WTC11 (cell line): ENCODE data around the gene PPP1R10. TPM values are rescaled to one million over a fixed set of nuclear protein-coding genes. Genes with fewer than 3 reads are reported as not detected.

ENCODE experiments used
- CREB1 ChIP-seq: sonication (generic); formaldehyde crosslinking; IDR thresholded peaks from 2 replicates; pipeline ENCODE4 v1.8.0; 2023; ENCODE audit warnings: mild to moderate bottlenecking, missing genetic modification reagents
- ELF4 ChIP-seq: sonication (generic); formaldehyde crosslinking; IDR thresholded peaks from 2 replicates; pipeline ENCODE4 v1.8.1; 2022; ENCODE audit warnings: low read depth, mild to moderate bottlenecking, moderate library complexity, missing genetic modification reagents
- EMX1 ChIP-seq: fragments of 250-450 bp; sonication (Bioruptor Pico); IDR thresholded peaks from 2 replicates; pipeline ENCODE4 v1.8.0; 2021; ENCODE audit warnings: mild to moderate bottlenecking
- ESRRA ChIP-seq: sonication (generic); formaldehyde crosslinking; IDR thresholded peaks from 2 replicates; pipeline ENCODE4 v1.8.1; 2022; ENCODE audit warnings: mild to moderate bottlenecking, missing genetic modification reagents, borderline replicate concordance
- GTF2I ChIP-seq: fragments of 250-450 bp; sonication (Bioruptor Pico); conservative IDR thresholded peaks from 2 replicates; pipeline ENCODE4 v1.4.0; 2021; ENCODE audit warnings: mild to moderate bottlenecking
- NFE2L1 ChIP-seq: sonication (generic); formaldehyde crosslinking; IDR thresholded peaks from 2 replicates; pipeline ENCODE4 v1.8.1; 2023; ENCODE audit warnings: missing genetic modification reagents
- RELA ChIP-seq: sonication (generic); formaldehyde crosslinking; IDR thresholded peaks from 2 replicates; pipeline ENCODE4 v1.8.1; 2022; ENCODE audit warnings: missing genetic modification reagents, mild to moderate bottlenecking, borderline replicate concordance
- SOX15 ChIP-seq: fragments of 250-450 bp; sonication (Bioruptor Pico); IDR thresholded peaks from 2 replicates; pipeline ENCODE4 v1.9.0; 2021; ENCODE audit warnings: mild to moderate bottlenecking
- TEAD1 ChIP-seq: sonication (generic); formaldehyde crosslinking; IDR thresholded peaks from 2 replicates; pipeline ENCODE4 v1.8.0; 2022; ENCODE audit warnings: mild to moderate bottlenecking, missing genetic modification reagents
- ZNF263 ChIP-seq: sonication (generic); formaldehyde crosslinking; IDR thresholded peaks from 2 replicates; pipeline ENCODE4 v1.8.1; 2022; ENCODE audit warnings: low read depth, mild to moderate bottlenecking, moderate library complexity, missing genetic modification reagents
- ZNF317 ChIP-seq: sonication (generic); formaldehyde crosslinking; IDR thresholded peaks from 2 replicates; pipeline ENCODE4 v1.8.1; 2023; ENCODE audit warnings: low read depth, mild to moderate bottlenecking, moderate library complexity, missing genetic modification reagents, borderline replicate concordance
- ZNF396 ChIP-seq: fragments of 250-450 bp; sonication (Bioruptor Pico); IDR thresholded peaks from 2 replicates; pipeline ENCODE4 v1.8.0; 2021; ENCODE audit warnings: mild to moderate bottlenecking, moderate library complexity, borderline replicate concordance
- ZNF416 ChIP-seq: fragments of 250-450 bp; sonication (Bioruptor Pico); IDR thresholded peaks from 2 replicates; pipeline ENCODE4 v1.9.0; 2021; ENCODE audit warnings: mild to moderate bottlenecking, inconsistent platforms
- ZNF423 ChIP-seq: fragments of 250-450 bp; sonication (Bioruptor Pico); IDR thresholded peaks from 2 replicates; pipeline ENCODE4 v2.1.2; 2022; ENCODE audit warnings: mild to moderate bottlenecking, moderate library complexity
- total RNA-seq: library from RNA; stranded (reverse); gene quantifications from 3 replicates; pipeline ENCODE4 v1.2.3, GENCODE V29; 2021
- TF ChIP-seq, protein P1 (sequence below): sonication (generic); formaldehyde crosslinking; IDR thresholded peaks from 2 replicates; pipeline ENCODE4 v1.8.0; 2022; ENCODE audit warnings: mild to moderate bottlenecking, missing genetic modification reagents
- TF ChIP-seq, protein P2 (sequence below): fragments of 250-450 bp; sonication (Bioruptor Pico); conservative IDR thresholded peaks from 2 replicates; pipeline ENCODE4 v1.9.0; 2021; ENCODE audit warnings: mild to moderate bottlenecking
- TF ChIP-seq, protein P3 (sequence below): sonication (generic); formaldehyde crosslinking; IDR thresholded peaks from 2 replicates; pipeline ENCODE4 v1.8.1; 2022; ENCODE audit warnings: mild to moderate bottlenecking, moderate library complexity, missing genetic modification reagents
- TF ChIP-seq, protein P4 (sequence below): sonication (generic); formaldehyde crosslinking; conservative IDR thresholded peaks from 2 replicates; pipeline ENCODE4 v1.8.1; 2022; ENCODE audit warnings: mild to moderate bottlenecking, missing genetic modification reagents
- TF ChIP-seq, protein P5 (sequence below): fragments of 250-450 bp; sonication (Bioruptor Pico); IDR thresholded peaks from 2 replicates; pipeline ENCODE4 v1.8.0; 2021; ENCODE audit warnings: mild to moderate bottlenecking
- TF ChIP-seq, protein P6 (sequence below): sonication (generic); formaldehyde crosslinking; IDR thresholded peaks from 2 replicates; pipeline ENCODE4 v1.8.1; 2023; ENCODE audit warnings: mild to moderate bottlenecking, missing genetic modification reagents, borderline replicate concordance
- TF ChIP-seq, protein P7 (sequence below): sonication (generic); formaldehyde crosslinking; IDR thresholded peaks from 2 replicates; pipeline ENCODE4 v1.8.1; 2022; ENCODE audit warnings: missing genetic modification reagents, borderline replicate concordance
- TF ChIP-seq, protein P8 (sequence below): sonication (generic); formaldehyde crosslinking; conservative IDR thresholded peaks from 2 replicates; pipeline ENCODE4 v1.8.1; 2023; ENCODE audit warnings: mild to moderate bottlenecking, low read depth, missing genetic modification reagents, moderate library complexity

The PPP1R10 gene
- total RNA-seq, 1 experiment from 2014 or later, result 83.1 TPM

DNA sequence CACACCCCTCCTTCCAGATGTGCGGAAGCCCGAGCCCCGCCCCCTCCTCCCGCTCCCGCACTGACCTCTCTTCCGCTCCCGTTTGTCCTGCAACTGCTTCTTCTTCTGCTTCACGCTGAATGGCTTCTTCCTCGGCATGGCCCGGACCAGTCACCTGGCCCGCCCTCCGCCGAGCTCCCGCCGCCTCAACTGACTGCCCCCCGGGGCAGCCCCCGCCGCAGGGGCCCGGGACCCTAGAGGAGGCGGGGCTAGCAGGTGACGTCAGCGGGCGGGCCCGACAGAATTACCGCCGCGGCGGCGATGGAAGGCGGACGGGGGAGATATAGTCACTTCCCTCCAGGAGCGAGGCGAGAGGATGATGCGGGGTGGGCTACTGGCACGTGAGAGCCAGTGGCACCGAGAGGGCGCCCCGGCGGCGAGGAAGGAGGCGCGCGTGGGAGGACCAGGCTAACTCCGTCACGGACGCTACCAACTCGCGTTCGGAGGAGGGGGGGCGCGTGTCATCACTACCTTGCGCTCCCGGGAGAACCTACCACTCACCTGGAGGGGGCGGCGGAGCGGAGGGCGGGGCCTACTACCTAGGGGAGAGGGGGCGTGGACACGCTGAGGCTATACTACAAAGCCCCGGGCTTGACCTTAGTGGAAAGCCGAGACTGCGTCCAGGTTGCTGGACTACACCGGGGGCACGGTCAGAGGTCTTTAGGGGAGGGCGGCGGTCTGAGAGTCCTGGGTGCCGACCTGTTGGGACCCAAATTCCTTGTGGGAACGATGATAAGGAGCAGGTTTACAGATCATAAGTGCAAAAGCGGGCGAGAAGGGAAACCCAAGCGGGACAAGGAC, 60.8 kb downstream of the PPP1R10 start, which contains the start of gene GNL1 (continued):
- TF ChIP-seq, protein P1, sequence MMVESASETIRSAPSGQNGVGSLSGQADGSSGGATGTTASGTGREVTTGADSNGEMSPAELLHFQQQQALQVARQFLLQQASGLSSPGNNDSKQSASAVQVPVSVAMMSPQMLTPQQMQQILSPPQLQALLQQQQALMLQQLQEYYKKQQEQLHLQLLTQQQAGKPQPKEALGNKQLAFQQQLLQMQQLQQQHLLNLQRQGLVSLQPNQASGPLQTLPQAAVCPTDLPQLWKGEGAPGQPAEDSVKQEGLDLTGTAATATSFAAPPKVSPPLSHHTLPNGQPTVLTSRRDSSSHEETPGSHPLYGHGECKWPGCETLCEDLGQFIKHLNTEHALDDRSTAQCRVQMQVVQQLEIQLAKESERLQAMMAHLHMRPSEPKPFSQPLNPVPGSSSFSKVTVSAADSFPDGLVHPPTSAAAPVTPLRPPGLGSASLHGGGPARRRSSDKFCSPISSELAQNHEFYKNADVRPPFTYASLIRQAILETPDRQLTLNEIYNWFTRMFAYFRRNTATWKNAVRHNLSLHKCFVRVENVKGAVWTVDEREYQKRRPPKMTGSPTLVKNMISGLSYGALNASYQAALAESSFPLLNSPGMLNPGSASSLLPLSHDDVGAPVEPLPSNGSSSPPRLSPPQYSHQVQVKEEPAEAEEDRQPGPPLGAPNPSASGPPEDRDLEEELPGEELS (CRISPR knock-in tag), result 0 out of 2 replicates have a peak, but pooled peaks have one; percentile 45
- no peak for TF ChIP-seq CREB1
- TF ChIP-seq ZNF416 (CRISPR knock-in tag), result no peak
- TF ChIP-seq ZNF317, result no peak
- no peak for TF ChIP-seq RELA (CRISPR knock-in tag)
- TF ChIP-seq ZNF396 (CRISPR knock-in tag), result no peak
- TF ChIP-seq ELF4, result no peak
- TF ChIP-seq, protein P2, sequence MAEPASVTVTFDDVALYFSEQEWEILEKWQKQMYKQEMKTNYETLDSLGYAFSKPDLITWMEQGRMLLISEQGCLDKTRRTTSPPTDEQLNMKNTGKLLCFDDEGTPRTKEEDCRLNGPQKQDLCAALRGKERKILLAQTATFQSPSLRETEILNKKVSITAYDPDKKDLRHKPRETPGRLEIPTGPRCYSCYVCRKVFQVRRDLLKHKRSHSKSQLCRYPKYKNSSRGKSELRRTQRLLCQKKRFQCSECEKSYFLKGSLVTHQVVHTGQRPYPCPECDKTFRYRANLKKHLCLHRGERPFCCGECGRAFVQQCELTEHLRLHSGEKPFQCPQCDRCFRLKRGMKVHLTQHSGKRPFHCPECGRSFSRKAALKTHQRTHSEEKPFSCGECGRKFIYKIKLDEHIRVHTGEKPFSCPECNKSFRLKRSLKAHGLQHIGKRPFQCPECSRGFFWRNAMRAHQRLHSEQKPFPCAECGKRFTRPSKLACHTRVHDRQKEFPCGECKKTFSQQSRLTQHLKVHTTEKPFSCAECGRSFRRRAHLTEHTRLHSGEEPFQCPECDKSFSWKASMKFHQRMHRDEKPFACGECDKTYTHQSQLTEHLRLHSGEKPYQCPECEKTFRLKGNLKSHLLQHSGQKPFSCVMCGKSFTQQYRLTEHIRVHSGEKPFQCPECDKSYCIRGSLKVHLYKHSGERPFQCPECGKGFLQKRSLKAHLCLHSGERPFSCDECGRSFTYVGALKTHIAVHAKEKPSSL (CRISPR knock-in tag), result no peak
- TF ChIP-seq, protein P3, sequence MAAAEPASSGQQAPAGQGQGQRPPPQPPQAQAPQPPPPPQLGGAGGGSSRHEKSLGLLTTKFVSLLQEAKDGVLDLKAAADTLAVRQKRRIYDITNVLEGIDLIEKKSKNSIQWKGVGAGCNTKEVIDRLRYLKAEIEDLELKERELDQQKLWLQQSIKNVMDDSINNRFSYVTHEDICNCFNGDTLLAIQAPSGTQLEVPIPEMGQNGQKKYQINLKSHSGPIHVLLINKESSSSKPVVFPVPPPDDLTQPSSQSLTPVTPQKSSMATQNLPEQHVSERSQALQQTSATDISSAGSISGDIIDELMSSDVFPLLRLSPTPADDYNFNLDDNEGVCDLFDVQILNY, result 0 out of 2 replicates have a peak, but pooled peaks have one; percentile 44
- TF ChIP-seq, protein P4, sequence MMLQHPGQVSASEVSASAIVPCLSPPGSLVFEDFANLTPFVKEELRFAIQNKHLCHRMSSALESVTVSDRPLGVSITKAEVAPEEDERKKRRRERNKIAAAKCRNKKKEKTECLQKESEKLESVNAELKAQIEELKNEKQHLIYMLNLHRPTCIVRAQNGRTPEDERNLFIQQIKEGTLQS (CRISPR knock-in tag), result peak; percentile 51; the same call in 1 of the 2 replicates
- TF ChIP-seq, protein P5, sequence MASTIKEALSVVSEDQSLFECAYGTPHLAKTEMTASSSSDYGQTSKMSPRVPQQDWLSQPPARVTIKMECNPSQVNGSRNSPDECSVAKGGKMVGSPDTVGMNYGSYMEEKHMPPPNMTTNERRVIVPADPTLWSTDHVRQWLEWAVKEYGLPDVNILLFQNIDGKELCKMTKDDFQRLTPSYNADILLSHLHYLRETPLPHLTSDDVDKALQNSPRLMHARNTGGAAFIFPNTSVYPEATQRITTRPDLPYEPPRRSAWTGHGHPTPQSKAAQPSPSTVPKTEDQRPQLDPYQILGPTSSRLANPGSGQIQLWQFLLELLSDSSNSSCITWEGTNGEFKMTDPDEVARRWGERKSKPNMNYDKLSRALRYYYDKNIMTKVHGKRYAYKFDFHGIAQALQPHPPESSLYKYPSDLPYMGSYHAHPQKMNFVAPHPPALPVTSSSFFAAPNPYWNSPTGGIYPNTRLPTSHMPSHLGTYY (CRISPR knock-in tag), result no peak
- no peak for TF ChIP-seq ZNF263 (CRISPR knock-in tag)
- TF ChIP-seq, protein P6, sequence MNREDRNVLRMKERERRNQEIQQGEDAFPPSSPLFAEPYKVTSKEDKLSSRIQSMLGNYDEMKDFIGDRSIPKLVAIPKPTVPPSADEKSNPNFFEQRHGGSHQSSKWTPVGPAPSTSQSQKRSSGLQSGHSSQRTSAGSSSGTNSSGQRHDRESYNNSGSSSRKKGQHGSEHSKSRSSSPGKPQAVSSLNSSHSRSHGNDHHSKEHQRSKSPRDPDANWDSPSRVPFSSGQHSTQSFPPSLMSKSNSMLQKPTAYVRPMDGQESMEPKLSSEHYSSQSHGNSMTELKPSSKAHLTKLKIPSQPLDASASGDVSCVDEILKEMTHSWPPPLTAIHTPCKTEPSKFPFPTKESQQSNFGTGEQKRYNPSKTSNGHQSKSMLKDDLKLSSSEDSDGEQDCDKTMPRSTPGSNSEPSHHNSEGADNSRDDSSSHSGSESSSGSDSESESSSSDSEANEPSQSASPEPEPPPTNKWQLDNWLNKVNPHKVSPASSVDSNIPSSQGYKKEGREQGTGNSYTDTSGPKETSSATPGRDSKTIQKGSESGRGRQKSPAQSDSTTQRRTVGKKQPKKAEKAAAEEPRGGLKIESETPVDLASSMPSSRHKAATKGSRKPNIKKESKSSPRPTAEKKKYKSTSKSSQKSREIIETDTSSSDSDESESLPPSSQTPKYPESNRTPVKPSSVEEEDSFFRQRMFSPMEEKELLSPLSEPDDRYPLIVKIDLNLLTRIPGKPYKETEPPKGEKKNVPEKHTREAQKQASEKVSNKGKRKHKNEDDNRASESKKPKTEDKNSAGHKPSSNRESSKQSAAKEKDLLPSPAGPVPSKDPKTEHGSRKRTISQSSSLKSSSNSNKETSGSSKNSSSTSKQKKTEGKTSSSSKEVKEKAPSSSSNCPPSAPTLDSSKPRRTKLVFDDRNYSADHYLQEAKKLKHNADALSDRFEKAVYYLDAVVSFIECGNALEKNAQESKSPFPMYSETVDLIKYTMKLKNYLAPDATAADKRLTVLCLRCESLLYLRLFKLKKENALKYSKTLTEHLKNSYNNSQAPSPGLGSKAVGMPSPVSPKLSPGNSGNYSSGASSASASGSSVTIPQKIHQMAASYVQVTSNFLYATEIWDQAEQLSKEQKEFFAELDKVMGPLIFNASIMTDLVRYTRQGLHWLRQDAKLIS (CRISPR knock-in tag), result no peak
- no peak; the same call in 1 of the 2 replicates for TF ChIP-seq TEAD1 (CRISPR knock-in tag)
- TF ChIP-seq ZNF423 (CRISPR knock-in tag), result peak; percentile 46; the same call in 1 of the 2 replicates
- TF ChIP-seq GTF2I (CRISPR knock-in tag), result no peak
- peak; percentile 87 for TF ChIP-seq NFE2L1 (CRISPR knock-in tag)
- TF ChIP-seq, protein P7, sequence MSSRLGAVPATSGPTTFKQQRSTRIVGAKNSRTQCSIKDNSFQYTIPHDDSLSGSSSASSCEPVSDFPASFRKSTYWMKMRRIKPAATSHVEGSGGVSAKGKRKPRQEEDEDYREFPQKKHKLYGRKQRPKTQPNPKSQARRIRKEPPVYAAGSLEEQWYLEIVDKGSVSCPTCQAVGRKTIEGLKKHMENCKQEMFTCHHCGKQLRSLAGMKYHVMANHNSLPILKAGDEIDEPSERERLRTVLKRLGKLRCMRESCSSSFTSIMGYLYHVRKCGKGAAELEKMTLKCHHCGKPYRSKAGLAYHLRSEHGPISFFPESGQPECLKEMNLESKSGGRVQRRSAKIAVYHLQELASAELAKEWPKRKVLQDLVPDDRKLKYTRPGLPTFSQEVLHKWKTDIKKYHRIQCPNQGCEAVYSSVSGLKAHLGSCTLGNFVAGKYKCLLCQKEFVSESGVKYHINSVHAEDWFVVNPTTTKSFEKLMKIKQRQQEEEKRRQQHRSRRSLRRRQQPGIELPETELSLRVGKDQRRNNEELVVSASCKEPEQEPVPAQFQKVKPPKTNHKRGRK (CRISPR knock-in tag), result peak; percentile 83; the same call in 1 of the 2 replicates
- TF ChIP-seq, protein P8, sequence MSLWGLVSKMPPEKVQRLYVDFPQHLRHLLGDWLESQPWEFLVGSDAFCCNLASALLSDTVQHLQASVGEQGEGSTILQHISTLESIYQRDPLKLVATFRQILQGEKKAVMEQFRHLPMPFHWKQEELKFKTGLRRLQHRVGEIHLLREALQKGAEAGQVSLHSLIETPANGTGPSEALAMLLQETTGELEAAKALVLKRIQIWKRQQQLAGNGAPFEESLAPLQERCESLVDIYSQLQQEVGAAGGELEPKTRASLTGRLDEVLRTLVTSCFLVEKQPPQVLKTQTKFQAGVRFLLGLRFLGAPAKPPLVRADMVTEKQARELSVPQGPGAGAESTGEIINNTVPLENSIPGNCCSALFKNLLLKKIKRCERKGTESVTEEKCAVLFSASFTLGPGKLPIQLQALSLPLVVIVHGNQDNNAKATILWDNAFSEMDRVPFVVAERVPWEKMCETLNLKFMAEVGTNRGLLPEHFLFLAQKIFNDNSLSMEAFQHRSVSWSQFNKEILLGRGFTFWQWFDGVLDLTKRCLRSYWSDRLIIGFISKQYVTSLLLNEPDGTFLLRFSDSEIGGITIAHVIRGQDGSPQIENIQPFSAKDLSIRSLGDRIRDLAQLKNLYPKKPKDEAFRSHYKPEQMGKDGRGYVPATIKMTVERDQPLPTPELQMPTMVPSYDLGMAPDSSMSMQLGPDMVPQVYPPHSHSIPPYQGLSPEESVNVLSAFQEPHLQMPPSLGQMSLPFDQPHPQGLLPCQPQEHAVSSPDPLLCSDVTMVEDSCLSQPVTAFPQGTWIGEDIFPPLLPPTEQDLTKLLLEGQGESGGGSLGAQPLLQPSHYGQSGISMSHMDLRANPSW (CRISPR knock-in tag), result no peak
- no peak for TF ChIP-seq SOX15 (CRISPR knock-in tag)
- TF ChIP-seq ESRRA (CRISPR knock-in tag), result peak; percentile 74; the same call in 1 of the 2 replicates
- no peak for TF ChIP-seq EMX1
